Measurements from ENCODE around the gene ATR.
"Not testable (repeated sequence)": the region's sequence is repeated elsewhere in the genome, so short reads cannot be mapped to it uniquely, and the experiment has no call there.

Gene ATR

GRCh38 chr3:142418926-142419592 is 159.5 kb downstream of the ATR start:
- H3K4me1 ChIP-seq (ENCODE audit: insufficient read depth, low read length) = no peaks in the 10 kb centered on the region
- H3K36me3 ChIP-seq (ENCODE audit: insufficient read depth, low read length) = peaks cover 65% of the 10 kb centered on the region
- H3K9me3 ChIP-seq (ENCODE audit: insufficient read depth, low read depth, low read length) = no peaks in the 10 kb centered on the region
- no peaks in the 10 kb centered on the region for H3K27me3 ChIP-seq (ENCODE audit: insufficient read depth, low read length)
- H3K9ac ChIP-seq (ENCODE audit: low read depth, low read length) = no peak overlapping the region
- H3K4me3 ChIP-seq (ENCODE audit: low read length) = no peak overlapping the region
- no peak overlapping the region for H3K27ac ChIP-seq (ENCODE audit: low read depth, low read length)
- WGBS = 96% methylated on average over 4 of the region's 5 CpGs

DNA sequence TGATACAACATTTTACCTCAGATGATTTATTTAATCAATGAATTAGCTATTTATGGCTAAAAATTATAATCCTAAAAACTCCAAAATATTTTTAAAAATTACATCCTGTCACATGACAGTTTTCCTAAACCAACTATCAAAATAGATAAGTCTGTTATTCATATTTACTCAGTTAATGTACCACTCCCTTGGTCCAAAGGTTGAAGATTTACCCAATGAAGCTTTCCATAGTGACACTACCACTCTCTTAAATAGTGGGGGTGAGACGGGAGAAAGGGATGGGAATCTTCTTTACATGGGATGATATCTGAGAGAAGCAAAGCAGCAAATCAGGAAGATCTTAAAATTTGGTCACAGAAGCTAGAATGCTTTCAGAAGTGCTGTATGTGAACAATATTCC is 161.2 kb downstream of the ATR start:
- no peaks in the 10 kb centered on the region for H3K27me3 ChIP-seq (ENCODE audit: insufficient read depth, low read length)
- H3K36me3 ChIP-seq (ENCODE audit: insufficient read depth, low read length) = peaks cover 68% of the 10 kb centered on the region
- H3K9me3 ChIP-seq (ENCODE audit: insufficient read depth, low read depth, low read length) = no peaks in the 10 kb centered on the region
- H3K4me1 ChIP-seq (ENCODE audit: insufficient read depth, low read length) = no peaks in the 10 kb centered on the region
- no peak overlapping the region for H3K9ac ChIP-seq (ENCODE audit: low read depth, low read length)
- no peak overlapping the region for H3K27ac ChIP-seq (ENCODE audit: low read depth, low read length)
- WGBS = 100% methylated on average over 1 of the region's 1 CpG
- H3K4me3 ChIP-seq (ENCODE audit: low read length) = no peak overlapping the region

GRCh38 chr3:142400537-142400936 is 178.0 kb downstream of the ATR start:
- WGBS = 97% methylated on average over 6 of the region's 7 CpGs

More at GRCh38 chr3:142400537-142400936, 178.0 kb downstream of the ATR start:
- H3K4me3 ChIP-seq (ENCODE audit: low read length); H3K4me1 ChIP-seq (ENCODE audit: insufficient read depth, low read length); H3K9ac ChIP-seq (ENCODE audit: low read depth, low read length); H3K9me3 ChIP-seq (ENCODE audit: insufficient read depth, low read depth, low read length); H3K27ac ChIP-seq (ENCODE audit: low read depth, low read length); H3K27me3 ChIP-seq (ENCODE audit: insufficient read depth, low read length): not testable (repeated sequence)
- H3K36me3 ChIP-seq (ENCODE audit: insufficient read depth, low read length) = peaks cover 65% of the 10 kb centered on the region
